ENCODE results near the gene LRR1.
"Not testable (repeated sequence)": the region's sequence is repeated elsewhere in the genome, so short reads cannot be mapped to it uniquely, and the experiment has no call there.

The LRR1 gene

GRCh38 chr14:49614196-49614595 is 15.5 kb downstream of the LRR1 start:
- FAIRE-seq (no peak), DNase-seq (ENCODE audit: insufficient read length, low spot score) (no peak)
- no peak for TF ChIP-seq PAX5 (IDR thresholded peaks at IDR 0.05; ENCODE audit: insufficient read depth, low read length, severe bottlenecking)
- TF ChIP-seq SPI1 (IDR thresholded peaks at IDR 0.05; ENCODE audit: low read depth, low read length), result no peak
- TF ChIP-seq POLR2AphosphoS5 (IDR thresholded peaks at IDR 0.05; ENCODE audit: low read depth, low read length), result no peak
- no peak for TF ChIP-seq TAF1 (IDR thresholded peaks at IDR 0.05; ENCODE audit: low read depth, low read length)
- TF ChIP-seq POU2F2 (IDR thresholded peaks at IDR 0.05; ENCODE audit: low read depth, low read length), result no peak
- no peak for TF ChIP-seq POLR2A (IDR thresholded peaks at IDR 0.05; ENCODE audit: low read depth, low read length)

GRCh38 chr14:49615776-49616175 is 17.0 kb downstream of the LRR1 start:
- TF ChIP-seq TAF1 (IDR thresholded peaks at IDR 0.05; ENCODE audit: low read depth, low read length), result no peak
- TF ChIP-seq POU2F2 (IDR thresholded peaks at IDR 0.05; ENCODE audit: low read depth, low read length), result no peak
- no peak for TF ChIP-seq POLR2A (IDR thresholded peaks at IDR 0.05; ENCODE audit: low read depth, low read length)
- no peak for TF ChIP-seq SPI1 (IDR thresholded peaks at IDR 0.05; ENCODE audit: low read depth, low read length)
- TF ChIP-seq PAX5 (IDR thresholded peaks at IDR 0.05; ENCODE audit: insufficient read depth, low read length, severe bottlenecking), result no peak
- TF ChIP-seq POLR2AphosphoS5 (IDR thresholded peaks at IDR 0.05; ENCODE audit: low read depth, low read length), result no peak
- DNase-seq (ENCODE audit: insufficient read length, low spot score) (no peak), FAIRE-seq (no peak)

GRCh38 chr14:49617852-49618519 is 19.2 kb downstream of the LRR1 start:
- no peak for FAIRE-seq

GRCh38 chr14:49619273-49619672 is 20.5 kb downstream of the LRR1 start:
- not testable (repeated sequence) for DNase-seq (ENCODE audit: insufficient read length, low spot score); FAIRE-seq

More at GRCh38 chr14:49617852-49618519, 19.2 kb downstream of the LRR1 start:
- peak; percentile 28; the same call in 1 of the 2 replicates for TF ChIP-seq POLR2A (IDR thresholded peaks at IDR 0.05; ENCODE audit: low read depth, low read length)
- TF ChIP-seq POLR2AphosphoS5 (IDR thresholded peaks at IDR 0.05; ENCODE audit: low read depth, low read length), result peak; percentile 62
- TF ChIP-seq SPI1 (IDR thresholded peaks at IDR 0.05; ENCODE audit: low read depth, low read length), result no peak
- TF ChIP-seq PAX5 (IDR thresholded peaks at IDR 0.05; ENCODE audit: insufficient read depth, low read length, severe bottlenecking), result no peak
- TF ChIP-seq TAF1 (IDR thresholded peaks at IDR 0.05; ENCODE audit: low read depth, low read length), result no peak
- TF ChIP-seq POU2F2 (IDR thresholded peaks at IDR 0.05; ENCODE audit: low read depth, low read length), result no peak
- no peak for DNase-seq (ENCODE audit: insufficient read length, low spot score)

- DNase-seq (ENCODE audit: insufficient read length, low spot score) (no peak), FAIRE-seq (no peak)
- TF ChIP-seq POLR2AphosphoS5 (IDR thresholded peaks at IDR 0.05; ENCODE audit: low read depth, low read length), result no peak
- TF ChIP-seq SPI1 (IDR thresholded peaks at IDR 0.05; ENCODE audit: low read depth, low read length), result no peak
- no peak for TF ChIP-seq POLR2A (IDR thresholded peaks at IDR 0.05; ENCODE audit: low read depth, low read length)
- no peak for TF ChIP-seq TAF1 (IDR thresholded peaks at IDR 0.05; ENCODE audit: low read depth, low read length)
- TF ChIP-seq PAX5 (IDR thresholded peaks at IDR 0.05; ENCODE audit: insufficient read depth, low read length, severe bottlenecking), result no peak
- TF ChIP-seq POU2F2 (IDR thresholded peaks at IDR 0.05; ENCODE audit: low read depth, low read length), result no peak
Measured at GRCh38 chr14:49619730-49620129, 21.0 kb downstream of the LRR1 start.

- DNase-seq (ENCODE audit: insufficient read length, low spot score) (peak; percentile 90), FAIRE-seq (peak; percentile 95)
- peak; percentile 96 for TF ChIP-seq TAF1 (IDR thresholded peaks at IDR 0.05; ENCODE audit: low read depth, low read length)
- peak; percentile 80 for TF ChIP-seq SPI1 (IDR thresholded peaks at IDR 0.05; ENCODE audit: low read depth, low read length)
- peak; percentile 54; the same call in 1 of the 2 replicates for TF ChIP-seq POU2F2 (IDR thresholded peaks at IDR 0.05; ENCODE audit: low read depth, low read length)
- peak; percentile 96 for TF ChIP-seq POLR2A (IDR thresholded peaks at IDR 0.05; ENCODE audit: low read depth, low read length)
- TF ChIP-seq PAX5 (IDR thresholded peaks at IDR 0.05; ENCODE audit: insufficient read depth, low read length, severe bottlenecking), result no peak
- TF ChIP-seq POLR2AphosphoS5 (IDR thresholded peaks at IDR 0.05; ENCODE audit: low read depth, low read length), result peak; percentile 97
Measured at GRCh38 chr14:49620182-49621113, 21.7 kb downstream of the LRR1 start, which contains the start of the genes MGAT2 and RPL36AL. Gene MGAT2 (plus strand): TSS chr14:49620799. CDS start chr14:49621269, 470 bp downstream. Gene RPL36AL (minus strand): TSS chr14:49620626. CDS start chr14:49619104, 1,522 bp downstream.

- DNase-seq (ENCODE audit: insufficient read length, low spot score) (peak; percentile 33), FAIRE-seq (no peak)
- TF ChIP-seq POLR2A (IDR thresholded peaks at IDR 0.05; ENCODE audit: low read depth, low read length) (no peak), POU2F2 (IDR thresholded peaks at IDR 0.05; ENCODE audit: low read depth, low read length) (no peak), POLR2AphosphoS5 (IDR thresholded peaks at IDR 0.05; ENCODE audit: low read depth, low read length) (no peak), SPI1 (IDR thresholded peaks at IDR 0.05; ENCODE audit: low read depth, low read length) (no peak), TAF1 (IDR thresholded peaks at IDR 0.05; ENCODE audit: low read depth, low read length) (no peak), PAX5 (IDR thresholded peaks at IDR 0.05; ENCODE audit: insufficient read depth, low read length, severe bottlenecking) (no peak)
Measured at GRCh38 chr14:49621114-49621881, 22.6 kb downstream of the LRR1 start.

GRCh38 chr14:49622022-49622607 is 23.4 kb downstream of the LRR1 start:
- FAIRE-seq, result no peak

More at GRCh38 chr14:49622022-49622607, 23.4 kb downstream of the LRR1 start:
- no peak for DNase-seq (ENCODE audit: insufficient read length, low spot score)
- TF ChIP-seq SPI1 (IDR thresholded peaks at IDR 0.05; ENCODE audit: low read depth, low read length) (no peak), POU2F2 (IDR thresholded peaks at IDR 0.05; ENCODE audit: low read depth, low read length) (no peak), POLR2AphosphoS5 (IDR thresholded peaks at IDR 0.05; ENCODE audit: low read depth, low read length) (no peak), PAX5 (IDR thresholded peaks at IDR 0.05; ENCODE audit: insufficient read depth, low read length, severe bottlenecking) (no peak), POLR2A (IDR thresholded peaks at IDR 0.05; ENCODE audit: low read depth, low read length) (no peak), TAF1 (IDR thresholded peaks at IDR 0.05; ENCODE audit: low read depth, low read length) (no peak)
